Nephron (organoid): Measurements from ENCODE around the gene RTEL1.
"Not testable (repeated sequence)": the region's sequence is repeated elsewhere in the genome, so short reads cannot be mapped to it uniquely, and the experiment has no call there.

Source experiments
- H3K27ac Mint-ChIP-seq, 3 experiments: 2 replicates each; pipeline ENCODE4 v1.8.0; 2020; ENCODE audit warnings: mixed read lengths in 3 of 3, mild to moderate bottlenecking in 2 of 3, moderate library complexity in 1 of 3
- H3K27me3 Mint-ChIP-seq: 2 replicates; pipeline ENCODE4 v1.8.0; 2021; ENCODE audit warnings: low read depth, mild to moderate bottlenecking, moderate library complexity, mixed read lengths
- H3K36me3 Mint-ChIP-seq: 2 replicates; pipeline ENCODE4 v1.8.0; 2020; ENCODE audit warnings: low read depth, mixed read lengths
- H3K4me1 Mint-ChIP-seq: 2 replicates; pipeline ENCODE4 v1.8.0; 2020; ENCODE audit warnings: mixed read lengths
- H3K4me3 Mint-ChIP-seq, 3 experiments: 2 replicates each; pipeline ENCODE4 v1.8.0; 2020; ENCODE audit warnings: mild to moderate bottlenecking in 3 of 3, mixed read lengths in 3 of 3, moderate library complexity in 2 of 3
- H3K9me3 Mint-ChIP-seq: 2 replicates; pipeline ENCODE4 v1.8.0; 2020; ENCODE audit warnings: mixed read lengths
- CTCF ChIP-seq, 3 experiments: fragments of 200-600 bp; sonication (generic); IDR thresholded peaks; one replicate each; pipeline ENCODE4 v1.5.0; 2021; ENCODE audit warnings: antibody characterized with exemption in 3 of 3; ENCODE audit not compliant: unreplicated experiment in 3 of 3

The RTEL1 gene

GRCh38 chr20:63626424-63627128, 31.5 kb upstream of the RTEL1 start, which contains the start of gene GMEB2:
TSS of gene GMEB2 (minus strand) at chr20:63627101. CDS start at chr20:63619397, 7,704 bp downstream.
- TF ChIP-seq CTCF (IDR thresholded peaks at IDR 0.05; ENCODE audit: unreplicated experiment in 3 of 3), result no peak
- H3K9me3 Mint-ChIP-seq, result no peaks in the 10 kb centered on the region
- H3K4me1 Mint-ChIP-seq, result peaks cover 15% of the 10 kb centered on the region
- peak within 1 kb of the TSS; percentile 88 to 96 (median 94) for H3K4me3 Mint-ChIP-seq
- peaks cover 6% of the 10 kb centered on the region for H3K36me3 Mint-ChIP-seq
- no peaks in the 10 kb centered on the region for H3K27me3 Mint-ChIP-seq
- peak within 1 kb of the TSS; percentile 91 to 98 (median 96) for H3K27ac Mint-ChIP-seq

DNA sequence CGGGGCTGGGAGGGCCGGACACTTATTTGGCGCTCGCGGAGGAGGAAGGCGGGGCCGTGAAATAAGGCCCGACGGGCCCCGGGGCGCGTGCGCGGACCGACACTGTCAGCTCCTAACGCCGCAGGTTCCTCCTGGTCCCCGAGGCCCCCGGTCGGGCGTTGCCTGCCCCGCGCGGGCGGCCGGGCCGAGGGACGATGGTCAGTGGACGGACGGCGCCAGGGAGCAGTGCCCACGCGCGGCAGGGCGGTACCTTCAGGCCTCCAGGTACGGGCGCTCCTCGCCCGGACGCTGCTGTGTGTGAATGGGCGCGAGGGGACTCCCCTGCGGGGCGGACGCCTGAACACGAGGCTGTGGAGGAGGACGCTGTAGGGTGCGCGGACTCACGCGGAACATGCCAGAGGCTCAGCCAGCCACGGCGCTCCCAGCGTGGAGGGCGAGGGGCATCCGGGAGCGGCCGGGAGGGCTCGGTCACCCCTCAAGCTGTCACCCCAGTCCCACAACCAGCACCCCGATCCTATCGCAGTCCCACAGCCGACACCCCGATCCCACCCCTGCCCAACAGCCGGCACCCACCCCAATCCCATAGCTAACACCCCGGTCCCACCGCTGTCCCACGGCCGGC, 30.9 kb upstream of the RTEL1 start:
- H3K9me3 Mint-ChIP-seq, result no peaks in the 10 kb centered on the region
- H3K4me1 Mint-ChIP-seq, result peaks cover 15% of the 10 kb centered on the region
- H3K36me3 Mint-ChIP-seq, result peaks cover 6% of the 10 kb centered on the region
- peak overlapping the region; percentile 75 to 96 (median 88) for H3K4me3 Mint-ChIP-seq
- no peak for TF ChIP-seq CTCF (IDR thresholded peaks at IDR 0.05; ENCODE audit: unreplicated experiment in 3 of 3)
- no peak overlapping the region for H3K27ac Mint-ChIP-seq
- H3K27me3 Mint-ChIP-seq, result no peaks in the 10 kb centered on the region

GRCh38 chr20:63627751-63628245, 30.3 kb upstream of the RTEL1 start:
- peaks cover 2% of the 10 kb centered on the region for H3K36me3 Mint-ChIP-seq
- H3K4me3 Mint-ChIP-seq, result peak overlapping the region; percentile 88 to 96 (median 94)
- H3K27me3 Mint-ChIP-seq, result no peaks in the 10 kb centered on the region
- TF ChIP-seq CTCF (IDR thresholded peaks at IDR 0.05; ENCODE audit: unreplicated experiment in 3 of 3), result no peak
- no peaks in the 10 kb centered on the region for H3K9me3 Mint-ChIP-seq
- peaks cover 15% of the 10 kb centered on the region for H3K4me1 Mint-ChIP-seq
- H3K27ac Mint-ChIP-seq, result peak overlapping the region; percentile 85 to 98 (median 85)

GRCh38 chr20:63628246-63628975, 29.7 kb upstream of the RTEL1 start:
- Mint-ChIP-seq H3K27ac (peak overlapping the region; percentile 85 to 98 (median 85)), H3K27me3 (no peaks in the 10 kb centered on the region), H3K4me3 (peak overlapping the region; percentile 88 to 96 (median 94)), H3K4me1 (peaks cover 15% of the 10 kb centered on the region), H3K36me3 (no peaks in the 10 kb centered on the region), H3K9me3 (no peaks in the 10 kb centered on the region)
- TF ChIP-seq CTCF (IDR thresholded peaks at IDR 0.05; ENCODE audit: unreplicated experiment in 3 of 3), result no peak

GRCh38 chr20:63630956-63631355, 27.2 kb upstream of the RTEL1 start:
- not testable (repeated sequence) for H3K36me3 Mint-ChIP-seq
- H3K4me1 Mint-ChIP-seq, result peaks cover 15% of the 10 kb centered on the region

GRCh38 chr20:63631426-63631825, 26.7 kb upstream of the RTEL1 start:
- H3K4me1 Mint-ChIP-seq, result peaks cover 15% of the 10 kb centered on the region
- H3K4me3 Mint-ChIP-seq, H3K36me3 Mint-ChIP-seq, H3K27me3 Mint-ChIP-seq, H3K9me3 Mint-ChIP-seq: not testable (repeated sequence)
- peak overlapping the region in 1 of 3 experiments; percentile 35 for H3K27ac Mint-ChIP-seq

More at GRCh38 chr20:63630956-63631355, 27.2 kb upstream of the RTEL1 start:
- H3K4me3 Mint-ChIP-seq, H3K27me3 Mint-ChIP-seq, H3K9me3 Mint-ChIP-seq: not testable (repeated sequence)
- peak overlapping the region in 1 of 3 experiments; percentile 35 for H3K27ac Mint-ChIP-seq
